GM12878 (cell line): ENCODE data around the gene SOS1. TPM values are rescaled to one million over a fixed set of nuclear protein-coding genes. Genes with fewer than 3 reads are reported as not detected.

Experiments
- ATAC-seq: fragments of 200-7000 bp; cut with Tn5 transposase; 3 replicates; pipeline ENCODE4 v1.9.1; 2020; ENCODE audit warnings: mild to moderate bottlenecking, moderate library complexity
- BruUV-seq: library from RNA; stranded (reverse); fragments of 400-500 nt; replicated peaks from 2 replicates; lab custom pipeline; 2021; lab: Mats Ljungman, UMichigan
- CTCF ChIA-PET: fragments of 300-600 bp; sonication (Branson Sonifier 250); formaldehyde crosslinking; extraction: SDS; loops from one replicate; lab custom pipeline; 2021; ENCODE audit warnings: inconsistent platforms; lab: Yijun Ruan, JAX
- POLR2A ChIA-PET: fragments of 350-600 bp; formaldehyde crosslinking; extraction: SDS; loops from one replicate; lab custom pipeline; 2021; ENCODE audit warnings: inconsistent platforms; lab: Charles Lee
- RAD21 ChIA-PET: fragments of 300-600 bp; sonication (Branson Sonifier 250); formaldehyde crosslinking; loops from one replicate; lab custom pipeline; 2023; ENCODE audit warnings: antibody characterized with exemption; ENCODE audit not compliant: unreplicated experiment; lab: Charles Lee
- SMC1A ChIA-PET: fragments of 300-600 bp; sonication (Branson Sonifier 250); formaldehyde crosslinking; loops from one replicate; lab custom pipeline; 2023; ENCODE audit not compliant: unreplicated experiment, uncharacterized antibody; lab: Charles Lee
- DNase-seq: peaks from one replicate; pipeline ENCODE4 v3.0.0-alpha.2; 2011; ENCODE audit warnings: low read depth, low spot score
- FAIRE-seq: peaks from 3 replicates; lab custom pipeline; 2011; peaks lifted over from hg19 to GRCh38; lab: Jason Lieb, UNC
- H2AFZ ChIP-seq: 2 replicates; pipeline ENCODE4 v1.6.0; 2011; ENCODE audit warnings: low read depth, low read length, control low read depth; ENCODE audit not compliant: control insufficient read depth
- H3K27ac ChIP-seq: 2 replicates; pipeline ENCODE4 v1.5.1; 2011; ENCODE audit warnings: control low read depth; ENCODE audit not compliant: control insufficient read depth, insufficient read depth
- H3K27me3 ChIP-seq, 2 experiments: replicated peaks in 1 of 2; 2 replicates each; pipeline versions ENCODE4 v1.6.0 to v1.6.1; 2011; ENCODE audit warnings: low read length in 1 of 2; ENCODE audit not compliant: control insufficient read depth in 2 of 2, insufficient read depth in 2 of 2
- H3K36me3 ChIP-seq, 2 experiments: 2 replicates each; pipeline ENCODE4 v1.5.1; 2011; ENCODE audit warnings: low read length in 1 of 2; ENCODE audit not compliant: control insufficient read depth in 2 of 2, insufficient read depth in 2 of 2
- H3K4me1 ChIP-seq: 2 replicates; pipeline ENCODE4 v1.6.1; 2011; ENCODE audit warnings: mild to moderate bottlenecking, low read length, moderate library complexity, mixed read lengths; ENCODE audit not compliant: control insufficient read depth, insufficient read depth
- H3K4me2 ChIP-seq: 2 replicates; pipeline ENCODE4 v1.6.0; 2011; ENCODE audit warnings: control low read depth; ENCODE audit not compliant: control insufficient read depth, insufficient read depth
- H3K4me3 ChIP-seq: fragments of 200-600 bp; sonication (generic); 2 replicates; pipeline ENCODE4 v1.5.1; 2016
- H3K79me2 ChIP-seq: 2 replicates; pipeline ENCODE4 v1.6.0; 2011; ENCODE audit warnings: low read length; ENCODE audit not compliant: control insufficient read depth, insufficient read depth
- H3K9ac ChIP-seq: 2 replicates; pipeline ENCODE4 v1.8.0; 2011; ENCODE audit warnings: low read length, control low read depth, mixed read lengths; ENCODE audit not compliant: control insufficient read depth, insufficient read depth
- H3K9me3 ChIP-seq: replicated peaks from 3 replicates; pipeline ENCODE4 v1.5.1; 2011; ENCODE audit warnings: mild to moderate bottlenecking, low read length; ENCODE audit not compliant: control insufficient read depth, insufficient read depth
- H4K20me1 ChIP-seq: 2 replicates; pipeline ENCODE4 v1.6.0; 2011; ENCODE audit not compliant: control insufficient read depth, insufficient read depth
- BHLHE40 ChIP-seq, 2 experiments: fragments of 450-650 bp in 1 of 2; IDR thresholded peaks; 2 replicates each; pipeline ENCODE4 v1.6.1; 2011 to 2017; ENCODE audit warnings: low read depth in 2 of 2, borderline replicate concordance in 1 of 2, improper control_type of control experiment in 1 of 2, low read length in 1 of 2, mild to moderate bottlenecking in 1 of 2
- DPF2 ChIP-seq: fragments of 450-650 bp; IDR thresholded peaks from 2 replicates; pipeline ENCODE4 v1.6.1; 2017; ENCODE audit warnings: mild to moderate bottlenecking
- KLF5 ChIP-seq: fragments of 450-650 bp; IDR thresholded peaks from 2 replicates; pipeline ENCODE4 v1.6.1; 2014; ENCODE audit warnings: mild to moderate bottlenecking; ENCODE audit not compliant: partially characterized antibody
- MAX ChIP-seq: IDR thresholded peaks from 2 replicates; pipeline ENCODE4 v1.6.1; 2012; ENCODE audit warnings: low read depth, low read length, improper control_type of control experiment
- MTA2 ChIP-seq: fragments of 450-650 bp; IDR thresholded peaks from 2 replicates; pipeline ENCODE4 v1.6.1; 2016; ENCODE audit warnings: low read depth, mild to moderate bottlenecking, moderate library complexity
- SIN3A ChIP-seq: IDR thresholded peaks from 2 replicates; pipeline ENCODE4 v1.6.1; 2012; ENCODE audit warnings: low read depth, low read length, improper control_type of control experiment
- SREBF2 ChIP-seq: IDR thresholded peaks from 2 replicates; pipeline ENCODE4 v1.6.1; 2012; ENCODE audit warnings: mild to moderate bottlenecking, low read length
- SUZ12 ChIP-seq: fragments of 200-600 bp; sonication (generic); IDR thresholded peaks from one replicate; pipeline ENCODE4 v1.6.1; 2018; ENCODE audit warnings: antibody characterized with exemption, mild to moderate bottlenecking; ENCODE audit not compliant: unreplicated experiment
- ZZZ3 ChIP-seq: IDR thresholded peaks from 2 replicates; pipeline ENCODE4 v1.6.1; 2011; ENCODE audit warnings: low read depth; ENCODE audit not compliant: control insufficient read depth, insufficient read length
- WGBS: methylation state at CpG from one replicate; pipeline ENCODE4 v1.1.6; 2016; ENCODE audit warnings: low lambda C conversion rate; ENCODE audit not compliant: insufficient replicate concordance, insufficient coverage; ENCODE audit errors: missing lambda C conversion rate; 5-methylcytosine and 5-hydroxymethylcytosine counted together
- in situ Hi-C: fragments of 300-500 bp; cut with MboI; formaldehyde crosslinking; loops from 9 replicates; pipeline ENCODE4 v1.14.3; 2018; ENCODE audit warnings: mixed read lengths
- intact Hi-C: fragments of 100-400 bp; cut with micrococcal nuclease; formaldehyde crosslinking; loops from one replicate; pipeline ENCODE4 v1.14.2; 2022; ENCODE audit not compliant: unreplicated experiment
- polyA plus RNA-seq, 11 experiments: library from polyadenylated mRNA; depleted of rRNA in 4 of 11; unstranded in 6 of 11; stranded (reverse) in 5 of 11; fragments of >200 nt; fragmentation: Nextera tagmentation in 4 of 11; fragmentation: Illumina TruSeq in 1 of 11; extraction: Ambion mirVana in 4 of 11; extraction: Trizol in 1 of 11; gene quantifications; 1 replicate in 1 of 11; 2 replicates in 10 of 11; pipeline versions ENCODE4 v1.2.1 to v1.2.3, GENCODE V29; 2011 to 2016; ENCODE audit warnings: inconsistent platforms in 2 of 11, missing spikeins in 2 of 11, low read depth in 1 of 11
- total RNA-seq, 4 experiments: library from RNA; depleted of rRNA in 3 of 4; stranded (reverse); fragments of >200 nt in 3 of 4; fragmentation: Illumina TruSeq in 1 of 4; extraction: Trizol in 1 of 4; gene quantifications; 2 replicates each; pipeline versions ENCODE4 v1.2.1 to v1.2.3, GENCODE V29; 2013 to 2021

The SOS1 gene
- total and polyA plus RNA-seq, 10 of the 15 experiments (the other 5 are each of a cell fraction or from before 2014, with no cell fraction given): 2.1 to 24.1 (median 8.5) TPM

GRCh38 chr2:39139511-39140237 is 18.8 kb upstream of the SOS1 start:
- DNase-seq (no peak), ATAC-seq (no peak), FAIRE-seq (no peak)
- H3K4me3 ChIP-seq: no peak overlapping the region
- H3K9ac ChIP-seq: no peak overlapping the region
- intact Hi-C loops: no loop called here
- no peaks in the 10 kb centered on the region for H3K27me3 ChIP-seq
- no peaks in the 10 kb centered on the region for H3K79me2 ChIP-seq
- ChIA-PET SMC1A (interaction anchor here (0.7 to 1.0 kb wide), 2 partner anchors 10 to 15 kb away, joined by 3 to 4 read pairs; no protein-coding TSS in a partner anchor), RAD21 (no interaction called here), CTCF (interaction anchor here (1.3 kb wide), 1 partner anchor 11 kb away, joined by 3 read pairs; no protein-coding TSS in a partner anchor), POLR2A (no interaction called here)
- 2% methylated on average over 2 of the region's 2 CpGs for WGBS
- H3K4me1 ChIP-seq: peaks cover 5% of the 10 kb centered on the region
- no TSS peak for BruUV-seq
- H3K9me3 ChIP-seq: no peaks in the 10 kb centered on the region
- H3K4me2 ChIP-seq: no peak overlapping the region
- no peaks in the 10 kb centered on the region for H3K36me3 ChIP-seq
- no peak overlapping the region for H3K27ac ChIP-seq
- TF ChIP-seq SUZ12 (no peak), ZZZ3 (no peak), DPF2 (no peak), SIN3A (no peak), MTA2 (no peak), BHLHE40 (IDR thresholded peaks at IDR 0.05; ENCODE audit: borderline replicate concordance in 1 of 2, low read depth in 2 of 2, low read length in 1 of 2) (no peak), SREBF2 (no peak), MAX (no peak), KLF5 (no peak)
- H4K20me1 ChIP-seq: no peaks in the 10 kb centered on the region
- in situ Hi-C loops: no loop called here
- no peak overlapping the region for H2AFZ ChIP-seq
